GM21717 (cell line): ENCODE measurements around the gene CEP20.
"Not testable (repeated sequence)": the region's sequence is repeated elsewhere in the genome, so short reads cannot be mapped to it uniquely, and the experiment has no call there.

Experiments
- ATAC-seq: cut with Tn5 transposase; IDR thresholded peaks from one replicate; pipeline ENCODE4 v1.9.1; 2021; ENCODE audit warnings: mild to moderate bottlenecking, moderate library complexity; ENCODE audit not compliant: unreplicated experiment

Gene CEP20, protein sequence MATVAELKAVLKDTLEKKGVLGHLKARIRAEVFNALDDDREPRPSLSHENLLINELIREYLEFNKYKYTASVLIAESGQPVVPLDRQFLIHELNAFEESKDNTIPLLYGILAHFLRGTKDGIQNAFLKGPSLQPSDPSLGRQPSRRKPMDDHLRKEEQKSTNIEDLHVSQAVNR

DNA sequence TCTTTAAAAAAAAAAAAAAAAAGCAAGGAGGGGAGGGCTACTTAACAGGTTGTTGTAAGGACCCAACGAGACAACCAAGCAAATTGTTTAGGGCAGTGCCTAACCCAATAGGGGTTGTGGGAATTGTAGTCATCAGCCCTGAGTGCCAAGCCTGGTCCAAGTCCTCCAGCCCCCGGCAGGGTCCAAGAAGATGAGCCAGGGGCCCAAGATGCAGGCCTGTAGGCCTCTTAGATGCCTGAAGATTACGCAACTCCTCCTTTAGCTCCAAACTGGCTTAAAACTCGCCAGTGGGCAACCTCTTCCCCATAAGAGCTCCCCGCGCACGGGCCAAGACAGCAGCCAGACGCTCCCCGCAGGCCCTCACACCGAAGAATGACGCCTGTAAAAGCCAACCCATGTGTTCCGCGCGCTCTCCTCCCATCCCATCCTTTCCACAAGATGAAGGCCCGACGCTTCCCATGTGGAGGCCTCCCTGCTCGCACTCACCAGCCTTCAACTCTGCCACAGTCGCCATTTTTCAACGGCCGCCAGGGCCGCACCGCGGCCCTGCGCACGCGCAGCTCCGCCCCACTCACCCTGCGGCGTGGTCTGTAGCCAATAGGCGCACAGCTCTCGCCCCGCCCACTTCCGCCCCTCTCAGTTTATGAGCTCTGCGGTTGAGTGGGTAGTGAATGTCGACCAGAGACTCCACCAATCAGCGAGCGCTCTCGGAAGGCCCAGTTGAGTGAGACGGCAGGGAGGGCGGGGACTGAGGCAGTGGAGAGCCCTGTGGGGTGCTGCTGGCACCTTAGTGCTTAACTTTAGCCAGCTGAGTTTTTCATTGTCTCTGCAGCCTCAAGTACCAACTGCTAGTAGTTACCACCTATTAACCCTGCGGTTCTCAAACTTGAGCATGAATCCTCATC, at the start of gene CEP20:
Gene CEP20, minus strand, starts transcription at position 532 of the 905 bp plus-strand sequence. Its CDS starts 18 bp downstream, at position 514.
- ATAC-seq = peak; percentile 91

GRCh38 chr16:15936809-15937208, 48.4 kb upstream of the CEP20 start:
- ATAC-seq = not testable (repeated sequence)

- ATAC-seq = no peak
Measured at GRCh38 chr16:15934991-15935390, 46.6 kb upstream of the CEP20 start.

GRCh38 chr16:15933781-15934180, 45.4 kb upstream of the CEP20 start:
- no peak for ATAC-seq

- ATAC-seq = no peak
Measured at GRCh38 chr16:15932939-15933338, 44.5 kb upstream of the CEP20 start.

DNA sequence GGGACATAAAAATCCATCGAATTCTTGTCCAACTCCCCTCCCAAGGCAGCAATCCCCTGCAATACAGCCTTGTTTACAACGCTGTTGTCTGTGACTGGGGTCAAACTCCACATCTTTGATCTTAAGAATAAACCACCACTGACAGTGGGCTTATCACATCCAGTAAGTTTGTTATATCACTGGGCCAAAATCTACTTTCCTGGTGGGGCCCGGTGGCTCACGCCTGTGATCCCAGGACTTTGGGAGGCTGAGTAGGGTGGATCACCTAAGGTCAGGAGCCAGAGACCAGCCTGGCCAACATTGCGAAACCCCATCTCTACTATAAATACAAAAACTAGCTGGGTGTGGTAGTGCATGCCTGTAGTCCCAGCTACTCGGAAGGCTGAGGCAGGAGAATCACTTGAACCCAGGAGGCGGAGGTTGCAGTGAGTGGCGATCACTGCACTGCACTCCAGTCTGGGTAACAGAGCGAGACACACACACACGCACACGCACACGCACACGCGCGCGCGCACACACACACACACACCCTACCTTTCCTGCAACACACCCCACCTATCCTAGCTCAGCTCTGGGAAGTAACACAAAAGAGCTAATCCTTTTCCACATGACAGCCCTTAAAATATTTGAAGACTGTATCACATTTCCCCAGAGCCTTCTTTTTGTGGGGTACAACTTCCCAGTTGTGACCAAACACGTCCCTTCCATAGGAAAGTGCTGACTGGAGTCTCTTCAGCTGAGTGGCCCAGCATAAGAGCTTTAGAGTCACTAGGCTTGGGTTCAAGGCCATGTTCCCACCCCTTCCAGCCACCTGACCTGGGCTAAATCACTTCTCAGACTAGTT, 40.1 kb upstream of the CEP20 start:
- ATAC-seq = no peak

DNA sequence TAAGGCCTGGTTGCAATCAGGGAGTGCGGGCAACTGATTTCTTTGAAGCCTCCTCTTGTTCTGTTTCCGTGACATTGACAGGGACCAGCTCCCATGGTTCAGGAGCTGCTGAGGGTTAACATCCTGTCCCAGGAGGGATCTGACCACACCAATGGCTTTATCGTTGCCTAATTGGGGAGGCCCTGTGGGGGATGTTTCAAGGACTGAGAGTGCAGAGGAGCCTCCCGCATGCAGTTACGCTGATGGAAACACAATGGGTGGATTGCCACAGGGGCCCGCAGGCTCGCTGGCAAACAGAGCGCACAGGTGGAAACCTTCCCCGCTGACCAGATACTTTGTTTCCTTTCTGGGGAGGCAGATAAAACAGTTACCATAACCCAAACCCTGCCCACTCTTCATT, 37.2 kb upstream of the CEP20 start:
- no peak for ATAC-seq

GRCh38 chr16:15924996-15925395, 36.6 kb upstream of the CEP20 start:
- ATAC-seq = no peak

- no peak for ATAC-seq
Measured at GRCh38 chr16:15919331-15919730, 30.9 kb upstream of the CEP20 start.

GRCh38 chr16:15918314-15918713, 29.9 kb upstream of the CEP20 start:
- not testable (repeated sequence) for ATAC-seq

DNA sequence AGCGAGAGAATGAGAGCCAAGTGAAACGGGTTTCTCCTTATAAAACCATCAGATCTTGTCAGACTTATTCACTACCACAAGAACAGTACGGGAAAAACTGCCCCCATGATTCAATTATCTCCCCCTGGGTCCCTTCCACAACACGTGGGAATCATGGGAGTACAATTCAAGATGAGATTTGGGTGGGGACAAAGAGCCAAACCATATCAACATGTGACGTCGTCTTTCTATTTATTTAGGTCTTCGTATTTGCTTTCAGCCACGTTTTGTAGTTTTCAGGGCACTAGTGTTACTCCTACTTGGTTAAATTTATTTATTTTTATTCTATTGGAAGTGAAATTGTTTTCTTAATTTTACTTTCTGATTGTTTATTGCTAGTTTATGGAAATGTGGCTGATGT, 27.9 kb upstream of the CEP20 start:
- ATAC-seq = no peak

- ATAC-seq = no peak
Measured at GRCh38 chr16:15915555-15916081, 27.2 kb upstream of the CEP20 start.

GRCh38 chr16:15913046-15913698, 24.8 kb upstream of the CEP20 start:
- ATAC-seq = no peak

- ATAC-seq = no peak
Measured at GRCh38 chr16:15911198-15911597, 22.8 kb upstream of the CEP20 start.

DNA sequence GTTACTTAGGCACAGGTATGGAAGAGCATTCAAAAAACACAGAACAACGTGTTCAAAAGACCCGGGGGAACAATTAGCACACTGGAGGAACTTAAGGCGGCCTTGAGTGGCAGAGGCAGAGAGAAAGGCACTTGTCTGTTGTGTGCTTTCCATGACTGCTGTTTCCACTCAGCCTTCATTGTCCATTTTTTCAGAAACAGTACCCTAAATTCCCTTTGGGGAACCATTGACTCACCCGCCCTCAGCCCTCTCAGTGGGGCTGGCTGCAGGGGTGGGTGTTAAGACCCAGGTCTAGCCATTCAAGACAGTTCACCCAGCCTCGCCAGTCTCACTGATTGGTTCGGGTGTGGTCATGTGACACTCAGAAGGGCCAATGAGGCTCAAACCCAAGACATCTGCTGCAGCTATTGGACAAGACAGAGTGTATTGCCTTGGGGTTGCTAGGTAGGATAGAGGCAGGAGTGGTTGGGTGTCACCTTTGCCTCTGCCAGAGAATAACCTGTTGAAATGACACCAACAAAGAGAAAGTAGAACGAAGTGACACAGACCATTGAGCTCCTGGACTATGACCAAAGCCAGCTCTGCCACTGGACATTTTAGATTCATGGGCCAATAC, 19.6 kb upstream of the CEP20 start:
- peak; percentile 97 for ATAC-seq

GRCh38 chr16:15906439-15906838, 18.0 kb upstream of the CEP20 start:
- no peak for ATAC-seq

GRCh38 chr16:15903960-15904359, 15.6 kb upstream of the CEP20 start:
- no peak for ATAC-seq

DNA sequence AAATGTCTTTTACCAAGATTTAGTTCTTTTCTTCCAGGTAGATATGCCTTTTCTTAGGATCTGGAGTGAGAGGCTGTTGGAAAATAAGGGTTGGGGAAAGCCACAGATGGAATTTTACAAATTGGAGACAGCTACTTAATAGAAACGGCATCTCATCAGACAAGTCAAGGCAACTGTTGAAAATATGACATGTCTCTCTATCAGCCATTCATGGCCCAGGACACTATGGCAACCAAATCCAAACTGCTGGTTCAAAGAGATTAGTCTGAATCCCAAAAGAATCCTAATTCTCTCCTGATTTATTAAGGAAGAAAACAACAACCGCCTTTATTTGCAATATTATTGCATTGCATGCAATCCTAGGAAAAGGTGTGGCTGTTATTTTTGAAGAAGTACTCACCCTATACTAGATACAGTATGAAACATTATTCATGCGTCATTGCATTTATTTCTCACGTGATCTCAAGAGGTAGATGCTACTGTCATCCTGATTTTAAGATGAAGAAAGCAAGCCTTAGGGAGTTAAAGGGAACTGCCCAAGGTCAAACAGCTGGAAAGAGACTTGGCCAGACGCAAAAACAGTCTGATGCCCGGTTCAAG, 12.6 kb upstream of the CEP20 start:
- ATAC-seq = no peak

DNA sequence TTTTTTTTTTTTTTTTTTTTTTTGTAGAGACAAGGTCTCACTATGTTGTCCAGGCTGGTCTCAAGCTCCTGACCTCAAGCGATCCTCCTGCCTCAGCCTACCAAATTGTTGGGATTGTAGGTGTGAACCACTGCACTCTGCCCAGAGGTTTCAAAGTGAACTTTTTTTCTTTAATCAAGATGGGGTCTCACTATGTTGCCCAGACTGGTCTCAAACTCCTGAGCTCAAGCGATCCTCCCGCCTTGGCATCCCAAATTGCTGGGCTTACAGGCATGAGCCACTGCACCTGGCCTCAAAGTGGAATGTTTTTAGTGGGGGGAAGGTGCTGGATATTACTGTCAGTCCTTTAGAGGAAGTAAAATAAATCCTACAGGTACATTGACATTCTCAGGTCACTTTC, 12.0 kb upstream of the CEP20 start:
- ATAC-seq = no peak
